Measurements from ENCODE around the gene BIRC2.

Gene BIRC2

DNA sequence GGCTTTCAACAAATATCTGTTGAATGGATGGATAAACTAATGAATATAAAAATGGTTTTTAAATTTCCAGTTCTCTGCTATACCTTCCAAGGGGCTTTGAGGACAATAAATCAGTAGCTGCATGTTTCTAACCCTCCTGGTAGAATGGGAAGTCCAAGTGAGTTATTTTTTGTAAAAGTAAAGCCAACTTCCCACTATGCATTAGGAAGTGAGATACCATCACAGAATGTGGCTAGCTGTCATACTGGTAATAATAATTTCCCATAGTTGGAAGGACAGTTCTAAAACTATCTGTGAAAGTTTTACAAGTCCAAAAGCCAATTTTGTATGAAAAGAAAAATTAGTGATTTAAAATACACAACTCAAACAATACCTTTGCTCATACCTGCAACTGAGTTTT is 55.5 kb downstream of the BIRC2 start:
- DNase-seq (ENCODE audit: low spot score): no peak

DNA sequence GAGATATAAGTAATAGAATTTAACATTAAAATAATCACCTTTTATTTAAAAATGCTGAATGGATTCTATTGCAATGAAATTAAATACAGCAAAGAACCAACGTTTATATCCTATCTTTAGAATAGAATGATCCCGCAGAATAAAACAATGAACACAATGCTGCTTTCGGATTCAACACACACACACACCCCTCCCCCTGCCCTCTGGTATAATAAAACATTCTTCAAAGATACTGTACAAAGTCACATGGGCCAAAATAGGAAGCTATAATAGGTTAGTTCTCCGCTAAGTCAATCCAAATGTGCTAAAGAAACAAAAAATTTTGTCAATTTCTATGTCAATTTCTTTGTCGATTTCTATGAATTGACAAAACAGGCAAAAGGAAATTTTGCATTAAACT is 58.5 kb downstream of the BIRC2 start:
- DNase-seq (ENCODE audit: low spot score): no peak

DNA sequence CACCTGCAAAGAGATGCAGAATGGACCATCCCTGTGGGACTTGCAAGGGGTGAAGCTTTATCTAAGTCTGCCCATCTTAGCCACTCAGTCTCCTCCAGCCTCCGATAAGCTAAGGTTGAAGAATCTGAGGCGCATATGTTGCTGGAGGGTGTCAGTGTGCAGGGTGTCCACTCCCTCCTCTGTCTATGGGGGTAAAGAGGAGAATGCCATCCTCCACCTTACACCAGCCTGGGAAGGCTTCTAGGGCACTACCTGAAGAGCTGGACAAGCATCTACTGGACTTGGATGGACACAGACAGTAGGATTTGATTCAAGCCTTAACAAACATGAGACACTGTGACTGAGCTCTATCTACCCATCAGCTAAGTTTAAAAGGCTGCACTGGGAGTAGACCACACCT is 59.1 kb downstream of the BIRC2 start:
- no peak for DNase-seq (ENCODE audit: low spot score)

DNA sequence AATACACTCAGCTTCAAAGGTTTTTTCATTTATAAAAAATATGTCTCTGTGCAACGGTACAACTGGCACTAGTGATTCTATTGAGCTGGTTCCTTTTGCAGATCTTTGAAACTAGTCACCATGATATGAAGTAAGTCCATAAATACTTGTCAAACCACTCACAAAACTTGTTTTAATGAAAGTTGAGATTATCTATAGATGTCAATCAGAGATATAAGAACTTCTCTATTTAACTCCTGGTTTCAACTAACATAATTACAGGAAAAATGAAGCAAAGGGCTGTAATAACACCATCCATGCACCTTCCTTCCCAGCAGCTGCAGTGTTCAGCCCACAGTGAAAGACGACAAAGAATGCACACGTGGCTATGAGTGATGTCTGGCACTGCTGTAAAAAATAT is 60.9 kb downstream of the BIRC2 start:
- DNase-seq (ENCODE audit: low spot score): no peak

DNA sequence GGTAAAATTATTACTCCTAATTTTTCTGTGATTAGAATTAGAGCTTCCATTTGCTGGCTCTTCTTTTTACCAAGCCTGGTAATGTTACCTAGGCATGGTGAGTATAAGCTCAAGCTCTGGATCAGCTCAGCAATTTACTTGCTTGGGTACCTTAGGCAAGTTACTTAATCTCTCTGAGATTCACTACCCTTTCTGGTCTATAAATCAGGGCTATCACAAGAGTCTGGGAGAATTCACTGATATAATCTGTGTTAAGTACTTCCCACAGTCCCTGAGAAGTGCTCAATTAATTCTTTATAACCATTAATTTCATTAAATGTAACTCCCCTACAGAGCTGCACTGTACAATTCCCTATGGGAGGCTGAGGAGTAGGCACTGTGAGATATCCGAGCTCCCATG is 61.3 kb downstream of the BIRC2 start:
- no peak for DNase-seq (ENCODE audit: low spot score)

DNA sequence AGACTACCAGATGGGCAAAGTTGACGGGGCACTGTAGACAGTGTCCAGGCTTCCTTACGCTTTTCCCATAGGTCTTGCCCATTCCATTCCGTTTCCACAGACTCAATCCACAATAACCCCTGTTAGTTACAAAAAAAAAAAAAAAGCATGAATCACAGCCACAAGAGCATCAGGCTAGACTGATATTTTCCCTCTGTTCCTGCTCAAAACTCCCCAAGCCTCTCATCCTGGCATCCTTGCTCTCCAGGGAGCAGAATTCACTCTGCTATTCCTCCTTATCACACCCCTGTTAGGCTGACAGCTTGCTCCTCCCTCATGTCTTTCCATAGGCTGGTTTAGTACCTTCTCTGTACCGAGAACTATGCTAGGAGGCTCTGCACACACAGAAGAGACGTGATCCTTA is 63.4 kb downstream of the BIRC2 start:
- DNase-seq (ENCODE audit: low spot score): peak; percentile 28

DNA sequence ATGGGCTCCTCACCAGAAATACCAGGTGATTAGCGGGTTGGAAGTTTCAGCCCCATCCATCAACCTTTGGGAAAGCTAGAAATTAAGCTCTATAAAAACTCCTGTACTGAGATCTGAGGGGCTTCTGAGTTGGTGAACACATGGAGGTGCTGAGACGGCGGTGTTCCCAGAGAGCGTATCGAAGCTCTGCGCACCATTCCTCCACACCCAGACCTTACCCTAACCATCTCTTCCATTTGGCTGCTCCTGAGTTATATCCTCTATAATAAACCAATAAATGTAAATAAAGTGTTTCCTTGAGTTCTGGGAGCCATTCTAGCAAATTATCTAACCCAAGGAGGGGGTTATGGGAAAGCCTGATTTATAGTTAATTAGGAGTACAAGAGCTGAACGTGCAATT is 64.1 kb downstream of the BIRC2 start:
- no peak for DNase-seq (ENCODE audit: low spot score)

DNA sequence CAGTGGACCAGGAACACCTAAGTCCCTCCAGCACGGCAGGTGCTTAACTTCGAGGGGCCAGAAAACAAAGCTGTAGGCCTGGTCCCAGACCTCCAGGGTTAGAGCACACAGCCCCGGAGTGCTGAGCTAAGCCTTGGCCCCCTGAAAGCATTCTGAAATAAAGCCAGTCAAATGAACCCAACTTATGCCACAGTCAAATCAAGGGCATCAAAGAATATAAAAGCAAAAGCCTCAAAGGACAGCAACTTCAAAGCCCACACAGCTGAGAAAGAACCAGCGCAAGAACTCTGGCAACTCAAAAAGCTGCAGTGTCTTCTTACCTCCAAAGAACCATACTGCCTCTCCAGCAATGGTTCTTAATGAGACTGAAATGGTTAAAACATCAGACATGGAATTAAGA is 66.5 kb downstream of the BIRC2 start:
- DNase-seq (ENCODE audit: low spot score): no peak

DNA sequence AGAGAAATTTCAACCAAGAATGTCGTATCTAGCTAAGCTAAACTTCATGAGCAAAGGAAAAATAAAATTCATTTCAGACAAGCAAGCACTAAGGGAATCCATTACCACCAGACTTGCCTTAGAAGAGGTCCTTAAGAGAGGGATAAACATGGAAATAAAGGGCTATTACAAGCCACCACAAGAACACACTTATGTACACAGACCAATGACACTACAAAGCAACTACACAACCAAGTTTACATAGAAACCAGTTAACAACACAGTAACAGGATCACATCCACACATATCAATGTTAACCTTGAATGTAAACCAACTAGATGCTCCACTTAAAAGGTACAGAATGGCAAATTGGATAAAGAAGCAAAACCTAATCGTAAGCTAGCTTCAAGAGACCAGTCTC is 67.5 kb downstream of the BIRC2 start:
- DNase-seq (ENCODE audit: low spot score): no peak

DNA sequence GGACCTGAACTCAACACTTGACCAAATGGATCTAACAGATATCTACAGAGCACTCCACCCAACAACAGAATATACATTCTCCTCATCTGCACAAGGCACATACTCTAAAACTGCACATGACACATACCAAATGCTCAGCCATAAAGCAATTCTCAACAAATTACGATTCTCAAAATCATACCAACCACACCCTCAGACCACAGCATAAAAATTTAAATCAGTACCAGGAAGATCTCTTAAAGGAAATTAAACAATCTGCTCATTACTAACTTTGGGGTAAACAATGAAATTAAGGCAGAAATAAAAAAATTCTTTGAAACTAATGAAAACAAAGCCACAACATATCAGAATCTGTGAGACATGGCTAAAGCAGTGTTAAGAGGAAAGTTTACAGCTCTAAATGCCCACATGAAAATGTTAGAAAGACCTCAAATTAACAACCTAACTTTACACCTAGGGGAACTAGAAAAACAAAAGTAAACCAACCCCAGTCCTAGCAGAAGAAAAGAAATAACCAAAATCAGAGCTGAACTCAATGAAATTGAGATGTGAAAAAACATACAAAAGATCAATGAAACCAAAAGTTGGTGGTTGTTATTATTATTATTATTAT is 68.4 kb downstream of the BIRC2 start:
- DNase-seq (ENCODE audit: low spot score): no peak

DNA sequence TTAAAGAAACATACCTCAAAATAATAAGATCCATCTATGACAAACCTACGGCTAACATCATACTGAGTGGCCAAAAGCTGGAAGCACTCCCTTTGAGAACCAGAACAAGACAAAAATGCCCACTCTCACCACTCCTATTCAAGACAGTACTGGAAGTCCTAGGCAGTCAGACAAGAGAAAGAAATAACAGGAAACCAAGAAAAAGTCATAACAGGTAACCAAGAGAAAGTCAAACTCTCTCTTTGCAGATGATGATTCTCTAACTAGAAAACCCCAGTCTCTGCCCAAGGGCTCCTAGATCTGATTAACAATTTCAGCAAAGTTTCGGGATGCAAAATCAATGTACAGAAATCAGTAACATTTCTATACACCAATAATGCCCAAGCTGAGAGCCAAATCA is 70.0 kb downstream of the BIRC2 start:
- DNase-seq (ENCODE audit: low spot score): no peak

DNA sequence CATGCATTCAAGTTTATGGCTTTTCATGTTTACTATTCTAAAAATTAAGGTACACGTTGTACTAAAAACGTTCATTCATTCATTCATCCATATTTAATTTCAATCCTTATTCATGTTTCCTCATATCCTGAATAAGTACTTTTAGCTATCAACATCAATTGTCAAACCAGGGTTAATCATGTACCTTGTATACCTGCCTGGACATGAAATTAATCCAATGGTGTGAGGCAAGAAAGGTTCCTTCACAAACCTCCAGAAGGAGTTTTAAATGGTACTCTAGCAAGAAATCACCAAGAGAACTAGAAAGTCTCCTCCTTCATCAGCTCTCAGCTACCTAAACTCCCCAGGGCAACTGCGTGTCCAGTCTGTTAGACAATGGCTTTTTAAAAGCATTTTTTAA is 72.2 kb downstream of the BIRC2 start:
- no peak for DNase-seq (ENCODE audit: low spot score)

DNA sequence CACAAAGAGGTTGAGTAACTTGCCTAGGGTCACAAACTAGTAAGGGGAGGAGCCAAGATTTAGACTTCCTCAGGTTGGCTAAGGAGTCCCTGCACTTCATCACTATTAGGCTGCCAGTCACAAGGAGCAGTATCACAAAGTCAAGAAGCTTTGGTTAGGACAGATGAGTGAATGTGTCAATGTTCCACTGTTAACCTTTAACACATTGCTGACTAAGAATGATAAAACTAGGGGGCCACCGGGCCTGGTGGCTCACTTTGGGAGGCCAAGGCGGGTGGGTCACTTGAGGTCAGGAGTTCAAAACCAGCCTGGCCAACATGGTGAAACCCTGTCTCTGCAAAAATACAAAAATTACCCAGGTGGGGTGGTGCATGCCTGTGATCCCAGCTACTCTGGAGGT is 73.5 kb downstream of the BIRC2 start:
- DNase-seq (ENCODE audit: low spot score): no peak

DNA sequence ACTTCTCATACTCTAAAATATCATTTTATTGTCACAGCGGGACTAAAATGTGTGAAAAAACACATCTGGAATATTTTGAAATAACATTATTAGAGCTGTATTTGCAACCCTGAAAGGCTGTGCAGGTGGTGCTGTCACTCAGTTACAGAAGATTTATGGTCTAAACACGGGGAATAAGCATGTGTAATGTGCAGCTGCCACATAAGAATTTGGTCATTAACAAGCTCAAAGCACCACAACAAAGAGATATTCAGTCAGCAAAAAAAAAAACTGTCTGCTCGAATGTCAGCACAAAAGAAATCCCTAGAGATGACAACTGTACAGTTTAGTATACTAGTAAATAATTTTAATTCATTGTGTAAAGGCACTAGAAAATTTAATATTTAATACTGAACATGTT is 74.2 kb downstream of the BIRC2 start:
- DNase-seq (ENCODE audit: low spot score): no peak

DNA sequence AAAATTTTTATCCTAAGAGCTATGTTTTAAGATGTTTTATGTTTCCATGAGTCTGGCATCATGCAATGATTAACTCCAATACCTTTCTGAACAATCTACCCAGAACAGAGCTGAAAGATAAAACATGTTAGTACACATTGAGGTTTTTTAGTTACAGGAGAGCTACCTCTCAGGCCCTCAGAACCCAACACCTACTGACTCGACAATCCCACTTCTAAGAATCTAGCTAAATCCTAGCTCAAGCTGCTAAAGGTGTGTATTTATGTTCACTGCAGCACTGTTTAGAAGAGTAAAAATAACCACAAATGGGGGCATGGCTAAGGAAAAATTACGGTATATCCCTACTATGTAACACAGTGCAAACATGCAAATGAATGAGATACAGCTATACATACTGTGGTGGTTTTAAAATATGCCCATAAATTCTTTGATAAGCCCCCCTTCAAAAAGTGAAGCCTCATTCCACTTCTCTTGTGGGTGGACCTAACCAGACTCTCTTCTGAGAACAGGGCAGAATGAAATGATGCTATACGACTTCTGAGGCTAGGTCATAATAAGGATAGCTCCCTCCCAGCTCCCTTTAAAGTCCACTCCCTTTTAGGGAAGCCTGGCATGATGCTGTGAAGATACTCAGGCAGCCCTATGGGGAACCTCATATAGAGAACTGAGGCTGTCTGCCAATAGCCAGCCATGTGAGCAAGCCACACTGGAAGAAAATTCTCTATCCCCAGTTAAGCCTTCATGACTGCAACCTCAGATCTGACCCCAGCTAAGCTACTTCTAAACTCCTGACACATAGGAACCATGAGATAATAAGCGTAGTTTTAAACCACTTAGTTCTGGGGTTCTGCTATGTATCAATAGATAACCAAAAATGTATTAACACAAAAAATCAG is 76.1 kb downstream of the BIRC2 start:
- no peak for DNase-seq (ENCODE audit: low spot score)

DNA sequence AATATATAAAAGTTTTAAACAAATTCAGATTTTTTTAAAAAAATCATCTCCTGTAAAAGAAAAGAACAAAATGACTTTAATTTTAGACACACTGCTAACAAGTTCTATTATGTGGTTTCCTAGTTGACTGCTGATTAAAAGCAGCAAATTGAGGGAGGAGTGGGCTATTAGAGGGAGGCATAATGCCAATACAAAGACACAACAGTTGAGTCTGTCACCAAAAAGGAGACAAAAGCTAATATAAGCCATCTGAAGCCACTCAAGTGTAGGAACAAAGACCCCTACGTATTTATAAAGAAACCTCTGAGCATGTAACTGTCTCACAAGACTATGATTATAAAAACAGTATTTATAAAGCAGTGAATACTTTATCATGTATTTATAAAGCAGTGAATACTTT is 76.9 kb downstream of the BIRC2 start:
- DNase-seq (ENCODE audit: low spot score): no peak

DNA sequence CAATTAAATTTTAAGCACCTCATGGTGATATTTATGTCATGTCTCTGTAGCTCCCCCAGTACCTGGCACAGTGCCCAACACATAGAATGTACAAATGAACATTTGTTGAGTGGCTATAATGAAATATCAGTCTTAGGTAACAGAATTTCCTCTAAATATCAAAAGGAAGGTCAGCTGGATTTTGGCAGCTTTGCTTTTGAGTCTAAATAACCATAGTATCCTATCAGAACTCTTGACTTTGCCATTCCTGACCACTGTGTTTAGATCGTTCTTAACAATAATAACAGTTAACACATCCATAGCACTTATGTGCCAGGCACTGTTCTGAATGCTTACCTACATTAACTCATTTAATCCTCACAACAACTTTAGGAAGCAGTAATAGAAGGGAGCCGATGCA is 79.0 kb downstream of the BIRC2 start:
- DNase-seq (ENCODE audit: low spot score): no peak

DNA sequence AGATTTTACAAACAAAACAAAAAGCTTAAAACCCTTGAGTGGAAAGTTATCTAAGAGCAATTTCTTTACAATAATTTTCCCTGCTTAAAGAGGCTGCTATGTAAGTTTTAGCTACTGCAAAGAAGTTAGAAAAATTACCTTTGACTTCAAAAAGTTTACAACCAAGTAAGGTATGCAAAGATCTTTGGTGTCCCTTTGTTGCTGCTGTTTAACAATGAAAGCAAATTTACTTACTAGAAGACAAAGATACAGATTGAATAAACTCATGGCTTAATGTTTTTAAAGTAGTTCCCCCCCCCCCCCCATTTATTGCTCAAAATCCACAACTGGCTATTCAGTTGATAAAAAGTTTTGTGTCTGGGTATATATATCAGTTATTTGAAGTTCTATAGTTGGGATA is 79.6 kb downstream of the BIRC2 start:
- DNase-seq (ENCODE audit: low spot score): no peak

DNA sequence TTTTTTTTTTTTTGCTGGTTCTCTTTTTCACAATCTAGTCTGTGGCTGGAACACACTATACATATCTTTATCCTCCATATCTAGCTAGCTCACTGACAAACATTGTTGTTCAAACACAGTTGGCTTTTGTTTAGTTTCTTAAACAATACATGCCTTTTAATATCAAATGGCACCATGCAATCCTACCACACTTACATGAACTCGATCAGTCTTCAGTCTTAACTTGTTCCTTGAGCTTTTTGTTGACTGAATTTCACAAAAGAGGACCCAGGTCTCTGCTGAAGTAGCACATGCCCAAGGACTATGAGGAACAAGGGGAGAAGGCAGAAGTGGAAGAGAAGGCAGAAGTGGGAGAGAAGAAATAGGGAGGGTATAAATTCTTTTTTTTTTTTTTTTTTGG is 80.1 kb downstream of the BIRC2 start:
- no peak for DNase-seq (ENCODE audit: low spot score)
